K562 (cell line): Measurements from ENCODE around the gene DBNDD1. TPM values are rescaled to one million over a fixed set of nuclear protein-coding genes. Genes with fewer than 3 reads are reported as not detected.
A peak's percentile ranks its signal among the peaks of the same experiment; 100 is the strongest.

Experiments used
- ARID4B ChIP-seq: sonication (generic); formaldehyde crosslinking; IDR thresholded peaks from 2 replicates; pipeline ENCODE4 v1.8.0; 2022; ENCODE audit warnings: mild to moderate bottlenecking, missing genetic modification reagents
- KAT8 ChIP-seq: fragments of 450-650 bp; IDR thresholded peaks from 2 replicates; pipeline ENCODE4 v1.6.1; 2016; ENCODE audit warnings: low read depth, mild to moderate bottlenecking
- KDM4B ChIP-seq, 2 experiments: fragments of 450-650 bp in 1 of 2; sonication (generic) in 1 of 2; IDR thresholded peaks; 2 replicates each; pipeline ENCODE4 v1.6.1; 2016 to 2017; ENCODE audit warnings: borderline replicate concordance in 2 of 2, antibody characterized with exemption in 1 of 2, low read depth in 1 of 2, mild to moderate bottlenecking in 1 of 2
- MIER1 ChIP-seq: fragments of 450-650 bp; IDR thresholded peaks from 2 replicates; pipeline ENCODE4 v1.6.1; 2016; ENCODE audit warnings: antibody characterized with exemption, mild to moderate bottlenecking, low read depth
- PCBP1 ChIP-seq: fragments of 200-400 bp; formaldehyde crosslinking; IDR thresholded peaks from 2 replicates; pipeline ENCODE4 v1.6.1; 2018; ENCODE audit warnings: mild to moderate bottlenecking, low read depth, low read length; ENCODE audit not compliant: poor library complexity, severe bottlenecking
- PURB ChIP-seq: sonication (generic); formaldehyde crosslinking; IDR thresholded peaks from 2 replicates; pipeline ENCODE4 v1.9.0; 2021; ENCODE audit warnings: low read depth, mild to moderate bottlenecking, missing genetic modification reagents
- RBM25 ChIP-seq: fragments of 200-400 bp; formaldehyde crosslinking; IDR thresholded peaks from 2 replicates; pipeline ENCODE4 v1.6.1; 2018; ENCODE audit warnings: low read length, low read depth, moderate library complexity; ENCODE audit not compliant: severe bottlenecking
- SMAD1 ChIP-seq: fragments of 150-350 bp; IDR thresholded peaks from 2 replicates; pipeline ENCODE4 v1.6.1; 2014; ENCODE audit warnings: low read length, low read depth; ENCODE audit not compliant: partially characterized antibody
- TCF3 ChIP-seq: sonication (generic); formaldehyde crosslinking; IDR thresholded peaks from 2 replicates; pipeline ENCODE4 v1.4.0; 2020; ENCODE audit warnings: mild to moderate bottlenecking, missing genetic modification reagents
- ZNF407 ChIP-seq: fragments of 450-650 bp; IDR thresholded peaks from 2 replicates; pipeline ENCODE4 v1.6.1; 2016; ENCODE audit warnings: low read depth
- ZNF449 ChIP-seq: fragments of 250-450 bp; sonication (Bioruptor Pico); IDR thresholded peaks from 2 replicates; pipeline ENCODE4 v1.8.0; 2022; ENCODE audit warnings: moderate library complexity, mild to moderate bottlenecking, inconsistent platforms
- polyA plus RNA-seq, 8 experiments: library from polyadenylated mRNA; depleted of rRNA in 4 of 8; stranded (reverse) in 5 of 8; unstranded in 3 of 8; fragments of >200 nt; fragmentation: Nextera tagmentation in 2 of 8; fragmentation: Illumina TruSeq in 1 of 8; extraction: Ambion mirVana in 2 of 8; extraction: Trizol in 1 of 8; gene quantifications; 2 replicates each; pipeline versions ENCODE4 v1.2.1 to v1.2.3, GENCODE V29; 2011 to 2014; ENCODE audit warnings: inconsistent platforms in 1 of 8, missing spikeins in 1 of 8
- total RNA-seq, 7 experiments: library from RNA; depleted of rRNA in 6 of 7; stranded (reverse); fragments of >200 nt in 6 of 7; fragmentation: Illumina TruSeq in 2 of 7; extraction: Trizol in 2 of 7; gene quantifications; 2 replicates each; pipeline versions ENCODE4 v1.2.1 to v1.2.3, GENCODE V29; 2011 to 2021; ENCODE audit warnings: low replicate concordance in 1 of 7

The DBNDD1 gene
- total and polyA plus RNA-seq, 9 of the 15 experiments (the other 6 are each of a cell fraction or from before 2014, with no cell fraction given) = 0.55 to 13.0 (median 5.8) TPM

GRCh38 chr16:89972244-89973234 lies 46.7 kb downstream of the DBNDD1 start (continued):
- TF ChIP-seq TCF3 (CRISPR knock-in tag) (peak; percentile 40), KDM4B (IDR thresholded peaks at IDR 0.05; ENCODE audit: borderline replicate concordance in 2 of 2, low read depth in 1 of 2) (no peak), PURB (CRISPR knock-in tag) (no peak), PCBP1 (peak; percentile 35), ZNF407 (no peak), MIER1 (no peak), KAT8 (no peak), SMAD1 (peak; percentile 31), RBM25 (peak; percentile 73), ZNF449 (CRISPR knock-in tag) (no peak), ARID4B (CRISPR knock-in tag) (peak; percentile 80; the same call in 1 of the 2 replicates)
